K562 (cell line): Measurements from ENCODE around the gene LYZL6. TPM values are rescaled to one million over a fixed set of nuclear protein-coding genes. Genes with fewer than 3 reads are reported as not detected.

Source experiments
- ATAC-seq: fragments of 200-7000 bp; cut with Tn5 transposase; 3 replicates; pipeline ENCODE4 v1.9.1; 2020; ENCODE audit warnings: moderate library complexity
- BruUV-seq: library from RNA; stranded (reverse); fragments of 400-500 nt; replicated peaks from 2 replicates; lab custom pipeline; 2021; lab: Mats Ljungman, UMichigan
- CTCF ChIA-PET: fragments of 300-600 bp; formaldehyde crosslinking; extraction: SDS; loops from one replicate; lab custom pipeline; 2021; ENCODE audit warnings: low intra/inter-chr PET ratio; lab: Yijun Ruan, JAX
- POLR2A ChIA-PET: fragments of 300-600, 350-650 bp; sonication (Branson Sonifier 250); formaldehyde crosslinking; extraction: SDS; loops from one replicate; lab custom pipeline; 2021; ENCODE audit warnings: antibody characterized with exemption, inconsistent platforms; lab: Yijun Ruan, JAX
- DNase-seq, 4 experiments: peaks; one replicate each; pipeline versions ENCODE4 v3.0.0 to v3.0.0-alpha.2; 2011 to 2018; ENCODE audit warnings: low spot score in 3 of 4, mixed read lengths in 3 of 4; ENCODE audit errors: extremely low read depth in 1 of 4
- FAIRE-seq: peaks from 2 replicates; lab custom pipeline; 2011; peaks lifted over from hg19 to GRCh38; lab: Jason Lieb, UNC
- H2AFZ ChIP-seq: 2 replicates; pipeline ENCODE4 v1.6.0; 2011; ENCODE audit warnings: low read depth, low read length, control low read depth, inconsistent platforms
- H3K27ac ChIP-seq: fragments of 200-600 bp; 3 replicates; pipeline ENCODE4 v1.8.0; 2011; ENCODE audit warnings: low read depth, mild to moderate bottlenecking, control low read depth, inconsistent platforms, low read length, moderate library complexity, mixed read lengths; ENCODE audit errors: extremely low read depth
- H3K27me3 ChIP-seq, 2 experiments: fragments of 300-600 bp in 1 of 2; 2 replicates in 1 of 2; 3 replicates in 1 of 2; pipeline versions ENCODE4 v1.6.0 to v1.8.0; 2011; ENCODE audit warnings: inconsistent platforms in 2 of 2, low read length in 2 of 2, mild to moderate bottlenecking in 1 of 2, mixed read lengths in 1 of 2, moderate library complexity in 1 of 2; ENCODE audit not compliant: control insufficient read depth in 2 of 2, insufficient read depth in 2 of 2
- H3K36me3 ChIP-seq: fragments of 300-600 bp; 3 replicates; pipeline ENCODE4 v1.8.0; 2011; ENCODE audit warnings: mild to moderate bottlenecking, low read length, inconsistent platforms; ENCODE audit not compliant: control insufficient read depth, insufficient read depth
- H3K4me1 ChIP-seq, 2 experiments: fragments of 200-600 bp in 1 of 2; replicated peaks in 1 of 2; 2 replicates in 1 of 2; 3 replicates in 1 of 2; pipeline versions ENCODE4 v1.5.1 to v1.8.0; 2011; ENCODE audit warnings: inconsistent platforms in 2 of 2, low read length in 2 of 2, mild to moderate bottlenecking in 1 of 2, mixed read lengths in 1 of 2, moderate library complexity in 1 of 2; ENCODE audit not compliant: control insufficient read depth in 2 of 2, insufficient read depth in 2 of 2
- H3K4me2 ChIP-seq: 2 replicates; pipeline ENCODE4 v1.6.1; 2011; ENCODE audit warnings: low read length, control low read depth, inconsistent platforms, mixed read lengths; ENCODE audit not compliant: insufficient read depth
- H3K4me3 ChIP-seq: fragments of 200-600 bp; sonication (generic), shearing (Covaris generic); 2 replicates; pipeline ENCODE4 v1.5.1; 2016; ENCODE audit warnings: control low read depth, inconsistent platforms
- H3K79me2 ChIP-seq: fragments of 200-600 bp; 3 replicates; pipeline ENCODE4 v1.8.0; 2011; ENCODE audit warnings: low read length, inconsistent platforms; ENCODE audit not compliant: control insufficient read depth, insufficient read depth
- H3K9ac ChIP-seq, 2 experiments: 2 replicates each; pipeline versions ENCODE4 v1.6.0 to v1.6.1; 2011; ENCODE audit warnings: low read depth in 2 of 2, low read length in 2 of 2, control low read depth in 1 of 2, inconsistent platforms in 1 of 2, mild to moderate bottlenecking in 1 of 2, mixed read lengths in 1 of 2; ENCODE audit not compliant: insufficient read depth in 1 of 2
- H3K9me1 ChIP-seq: one replicate; pipeline ENCODE4 v1.6.0; 2011; ENCODE audit warnings: inconsistent platforms, mild to moderate bottlenecking, low read length, moderate library complexity; ENCODE audit not compliant: control insufficient read depth, insufficient read depth
- H3K9me3 ChIP-seq: replicated peaks from 2 replicates; pipeline ENCODE4 v1.5.1; 2011; ENCODE audit warnings: low read depth, low read length, inconsistent platforms; ENCODE audit not compliant: control insufficient read depth, insufficient read depth
- H4K20me1 ChIP-seq: replicated peaks from 2 replicates; pipeline ENCODE4 v1.6.1; 2011; ENCODE audit warnings: low read length, inconsistent platforms, mixed read lengths; ENCODE audit not compliant: control insufficient read depth, insufficient read depth
- CBX3 ChIP-seq, 2 experiments: IDR thresholded peaks; 1 replicate in 1 of 2; 2 replicates in 1 of 2; pipeline ENCODE4 v1.6.1; 2012; ENCODE audit warnings: inconsistent platforms in 2 of 2, low read length in 2 of 2, borderline replicate concordance in 1 of 2, control low read depth in 1 of 2
- CTCF ChIP-seq, 3 experiments: IDR thresholded peaks in 2 of 3; conservative IDR thresholded peaks in 1 of 3; 2 replicates each; pipeline ENCODE4 v1.5.1; 2011 to 2012; ENCODE audit warnings: low read length in 3 of 3, mild to moderate bottlenecking in 3 of 3, control low read depth in 2 of 3, improper control_type of control experiment in 1 of 3, inconsistent platforms in 1 of 3, low read depth in 1 of 3, mixed read lengths in 1 of 3, moderate library complexity in 1 of 3; ENCODE audit not compliant: insufficient read depth in 2 of 3
- DMBX1 ChIP-seq: fragments of 250-450 bp; sonication (Bioruptor Pico); IDR thresholded peaks from 2 replicates; pipeline ENCODE4 v1.8.0; 2022; ENCODE audit warnings: inconsistent platforms, mild to moderate bottlenecking, moderate library complexity, borderline replicate concordance
- E2F3 ChIP-seq: fragments of 250-450 bp; sonication (Bioruptor Pico); IDR thresholded peaks from 2 replicates; pipeline ENCODE4 v1.4.0; 2020; ENCODE audit warnings: mild to moderate bottlenecking
- ELF2 ChIP-seq: fragments of 250-450 bp; sonication (Bioruptor Pico); IDR thresholded peaks from 2 replicates; pipeline ENCODE4 v1.5.0; 2021; ENCODE audit warnings: mild to moderate bottlenecking
- ELK1 ChIP-seq: sonication (generic); formaldehyde crosslinking; IDR thresholded peaks from 2 replicates; pipeline ENCODE4 v1.8.1; 2022; ENCODE audit warnings: missing genetic modification reagents
- FOS ChIP-seq: IDR thresholded peaks from 3 replicates; pipeline ENCODE4 v1.6.1; 2011; ENCODE audit not compliant: insufficient read length; ENCODE audit errors: extremely low read depth
- GTF2A2 ChIP-seq: IDR thresholded peaks from 2 replicates; pipeline ENCODE4 v1.6.1; 2016; ENCODE audit warnings: mild to moderate bottlenecking, missing genetic modification characterization, missing compliant biosample characterization
- HNRNPH1 ChIP-seq: fragments of 200-400 bp; formaldehyde crosslinking; optimal IDR thresholded peaks from 2 replicates; pipeline ENCODE3; 2017; ENCODE audit warnings: low read depth, mild to moderate bottlenecking, low read length, moderate library complexity
- KDM1A ChIP-seq, 2 experiments: fragments of 450-650 bp; IDR thresholded peaks; 2 replicates each; pipeline ENCODE4 v1.6.1; 2016; ENCODE audit warnings: mild to moderate bottlenecking in 2 of 2
- NFE2L1 ChIP-seq: fragments of 450-650 bp; IDR thresholded peaks from 2 replicates; pipeline ENCODE4 v1.6.1; 2016; ENCODE audit warnings: missing genetic modification characterization, low read depth, mild to moderate bottlenecking, missing compliant biosample characterization, moderate library complexity, borderline replicate concordance
- PPARD ChIP-seq: fragments of 250-450 bp; sonication (Bioruptor Pico); IDR thresholded peaks from 2 replicates; pipeline ENCODE4 v1.8.0; 2022; ENCODE audit warnings: inconsistent platforms, mild to moderate bottlenecking, moderate library complexity
- SIN3A ChIP-seq, 2 experiments: fragments of 150-350 bp in 1 of 2; IDR thresholded peaks; 2 replicates each; pipeline ENCODE4 v1.6.1; 2011 to 2016; ENCODE audit warnings: borderline replicate concordance in 2 of 2, low read depth in 2 of 2, low read length in 2 of 2, mild to moderate bottlenecking in 2 of 2, moderate library complexity in 2 of 2; ENCODE audit not compliant: control insufficient read depth in 1 of 2
- SRSF7 ChIP-seq: fragments of 200-400 bp; formaldehyde crosslinking; optimal IDR thresholded peaks from 2 replicates; pipeline ENCODE3; 2017; ENCODE audit warnings: mild to moderate bottlenecking, low read depth, low read length
- ZFP1 ChIP-seq: fragments of 450-650 bp; formaldehyde crosslinking; IDR thresholded peaks from 2 replicates; pipeline ENCODE4 v1.4.0; 2020; ENCODE audit warnings: mild to moderate bottlenecking, mixed read lengths
- ZNF140 ChIP-seq: fragments of 250-450 bp; sonication (Bioruptor Pico); IDR thresholded peaks from 2 replicates; pipeline ENCODE4 v1.8.0; 2021; ENCODE audit warnings: moderate library complexity, mild to moderate bottlenecking, inconsistent platforms
- ZNF511 ChIP-seq: sonication (generic); formaldehyde crosslinking; IDR thresholded peaks from 2 replicates; pipeline ENCODE4 v1.8.0; 2022; ENCODE audit warnings: mild to moderate bottlenecking, missing genetic modification reagents
- ZNF586 ChIP-seq: fragments of 450-650 bp; formaldehyde crosslinking; conservative IDR thresholded peaks from 2 replicates; pipeline ENCODE4 v1.4.0; 2020; ENCODE audit warnings: mild to moderate bottlenecking, moderate library complexity
- WGBS: fragments of 100-300 bp; shearing (Covaris generic); methylation state at CpG from one replicate; pipeline ENCODE4 v1.1.6; 2016; ENCODE audit warnings: low coverage, mixed read lengths; ENCODE audit not compliant: insufficient coverage; ENCODE audit errors: missing lambda C conversion rate; 5-methylcytosine and 5-hydroxymethylcytosine counted together
- in situ Hi-C: fragments of 300-500 bp; cut with MboI; formaldehyde crosslinking; loops from 4 replicates; pipeline ENCODE4 v1.15.0; 2018; ENCODE audit warnings: inconsistent platforms, mixed read lengths
- intact Hi-C: fragments of 100-400 bp; cut with micrococcal nuclease; formaldehyde crosslinking; loops from 2 replicates; pipeline ENCODE4 v1.14.2; 2022
- polyA plus RNA-seq, 8 experiments: library from polyadenylated mRNA; depleted of rRNA in 4 of 8; stranded (reverse) in 5 of 8; unstranded in 3 of 8; fragments of >200 nt; fragmentation: Nextera tagmentation in 2 of 8; fragmentation: Illumina TruSeq in 1 of 8; extraction: Ambion mirVana in 2 of 8; extraction: Trizol in 1 of 8; gene quantifications; 2 replicates each; pipeline versions ENCODE4 v1.2.1 to v1.2.3, GENCODE V29; 2011 to 2014; ENCODE audit warnings: inconsistent platforms in 1 of 8, missing spikeins in 1 of 8
- total RNA-seq, 7 experiments: library from RNA; depleted of rRNA in 6 of 7; stranded (reverse); fragments of >200 nt in 6 of 7; fragmentation: Illumina TruSeq in 2 of 7; extraction: Trizol in 2 of 7; gene quantifications; 2 replicates each; pipeline versions ENCODE4 v1.2.1 to v1.2.3, GENCODE V29; 2011 to 2021; ENCODE audit warnings: low replicate concordance in 1 of 7

LYZL6 gene
- total and polyA plus RNA-seq, 9 of the 15 experiments (the other 6 are each of a cell fraction or from before 2014, with no cell fraction given): not detected

- TF ChIP-seq SIN3A (IDR thresholded peaks at IDR 0.05; ENCODE audit: borderline replicate concordance in 2 of 2, control insufficient read depth in 1 of 2, low read depth in 2 of 2, low read length in 2 of 2) (no peak), KDM1A (IDR thresholded peaks at IDR 0.05) (no peak), E2F3 (CRISPR knock-in tag) (no peak), ZNF586 (no peak), PPARD (no peak), GTF2A2 (tag) (no peak)
These were observed 24.8 kb downstream of the LYZL6 start (continued) for GRCh38 chr17:35918665-35919064.

GRCh38 chr17:35917519-35918213, 25.8 kb downstream of the LYZL6 start:
- BruUV-seq: no TSS peak
- peak overlapping the region; percentile 59 for H2AFZ ChIP-seq
- DNase-seq (peak; percentile 51 to 68 (median 63)), FAIRE-seq (no peak), ATAC-seq (peak; percentile 65)
- no peaks in the 10 kb centered on the region for H3K27me3 ChIP-seq
- H3K27ac ChIP-seq: no peak overlapping the region
- no peaks in the 10 kb centered on the region for H4K20me1 ChIP-seq
- H3K9me3 ChIP-seq: no peaks in the 10 kb centered on the region
- 49% methylated on average over 26 of the region's 29 CpGs for WGBS
- no peaks in the 10 kb centered on the region for H3K36me3 ChIP-seq
- H3K4me1 ChIP-seq: peaks cover 25 to 57% of the 10 kb centered on the region in 2 experiments
- no peak overlapping the region for H3K4me3 ChIP-seq
- H3K4me2 ChIP-seq: no peak overlapping the region
- in situ Hi-C loops: no loop called here
- POLR2A ChIA-PET: interaction anchor here (1.0 to 3.5 kb wide), 2 partner anchors 13 to 26 kb away, joined by 3 to 22 read pairs; partner anchors contain the start of genes LYZL6 and RDM1
- intact Hi-C loops: loop anchor here (5.0 kb wide), 1 partner anchor 60 kb away; no protein-coding TSS in a partner anchor
- H3K9ac ChIP-seq: peak overlapping the region in 1 of 2 experiments; percentile 47; a peak in 2 of 4 replicates
- no peaks in the 10 kb centered on the region for H3K79me2 ChIP-seq
- CTCF ChIA-PET: no interaction called here
- H3K9me1 ChIP-seq: no peaks in the 10 kb centered on the region
- no peak for TF ChIP-seq DMBX1 (CRISPR knock-in tag)
- no peak for TF ChIP-seq NFE2L1
- peak; percentile 11 to 46 (median 27); a peak in 4 of 6 replicates for TF ChIP-seq CTCF (IDR thresholded peaks at IDR 0.05 in 2 of 3, conservative IDR thresholded peaks at IDR 0.05 in 1 of 3; ENCODE audit: insufficient read depth in 2 of 3, low read depth in 1 of 3, low read length in 3 of 3)
- no peak for TF ChIP-seq ELK1 (CRISPR knock-in tag)
- TF ChIP-seq HNRNPH1: no peak
- no peak for TF ChIP-seq CBX3 (IDR thresholded peaks at IDR 0.05; ENCODE audit: borderline replicate concordance in 1 of 2, low read length in 2 of 2)
- TF ChIP-seq ZNF140 (CRISPR knock-in tag): no peak
- no peak for TF ChIP-seq ZFP1 (CRISPR knock-in tag)
- TF ChIP-seq ELF2: no peak
- no peak for TF ChIP-seq FOS
- TF ChIP-seq ZNF511 (CRISPR knock-in tag): no peak
- TF ChIP-seq SRSF7: no peak
